NCI-H446 treated with DMSO at 0.1 percent for 48 hours (cell line): ENCODE data around the gene EDN2.
A peak's percentile ranks its signal among the peaks of the same experiment; 100 is the strongest.

ENCODE experiments used
- DNase-seq: peaks from one replicate; lab custom pipeline; 2025; lab: John Stamatoyannopoulos, UW

EDN2 gene

GRCh38 chr1:41498804-41499203 lies 14.3 kb upstream of the EDN2 start:
- DNase-seq, result peak; percentile 50

GRCh38 chr1:41498391-41498790 lies 13.9 kb upstream of the EDN2 start:
- DNase-seq, result no peak

- no peak for DNase-seq
These were observed 13.1 kb upstream of the EDN2 start for GRCh38 chr1:41497461-41498030.

GRCh38 chr1:41497056-41497440 lies 12.6 kb upstream of the EDN2 start:
- no peak for DNase-seq

GRCh38 chr1:41496080-41497055 lies 11.9 kb upstream of the EDN2 start:
- DNase-seq, result no peak

GRCh38 chr1:41495210-41495948 lies 10.9 kb upstream of the EDN2 start:
- DNase-seq, result no peak

- DNase-seq, result no peak
These were observed 10.1 kb upstream of the EDN2 start for GRCh38 chr1:41494351-41495209.

- no peak for DNase-seq
These were observed 9.3 kb upstream of the EDN2 start for GRCh38 chr1:41493626-41494350.

GRCh38 chr1:41493117-41493536 lies 8.6 kb upstream of the EDN2 start:
- no peak for DNase-seq

- DNase-seq, result no peak
These were observed 7.9 kb upstream of the EDN2 start for GRCh38 chr1:41492341-41492848.

GRCh38 chr1:41490911-41491310 lies 6.4 kb upstream of the EDN2 start:
- no peak for DNase-seq

GRCh38 chr1:41489561-41489960 lies 5.1 kb upstream of the EDN2 start:
- no peak for DNase-seq

- DNase-seq, result no peak
These were observed 3.8 kb upstream of the EDN2 start for GRCh38 chr1:41488040-41488951.

GRCh38 chr1:41487126-41488039 lies 2.9 kb upstream of the EDN2 start:
- DNase-seq, result no peak

GRCh38 chr1:41486371-41487125 lies 2.1 kb upstream of the EDN2 start:
- no peak for DNase-seq

GRCh38 chr1:41486053-41486370 lies 1.5 kb upstream of the EDN2 start:
- DNase-seq, result no peak

GRCh38 chr1:41485605-41486004 lies 1.1 kb upstream of the EDN2 start:
- DNase-seq, result no peak

GRCh38 chr1:41483960-41484401 lies 502 bp downstream of the EDN2 start:
- no peak for DNase-seq
